ENCODE results near the gene PRKAG2.

Gene PRKAG2

DNA sequence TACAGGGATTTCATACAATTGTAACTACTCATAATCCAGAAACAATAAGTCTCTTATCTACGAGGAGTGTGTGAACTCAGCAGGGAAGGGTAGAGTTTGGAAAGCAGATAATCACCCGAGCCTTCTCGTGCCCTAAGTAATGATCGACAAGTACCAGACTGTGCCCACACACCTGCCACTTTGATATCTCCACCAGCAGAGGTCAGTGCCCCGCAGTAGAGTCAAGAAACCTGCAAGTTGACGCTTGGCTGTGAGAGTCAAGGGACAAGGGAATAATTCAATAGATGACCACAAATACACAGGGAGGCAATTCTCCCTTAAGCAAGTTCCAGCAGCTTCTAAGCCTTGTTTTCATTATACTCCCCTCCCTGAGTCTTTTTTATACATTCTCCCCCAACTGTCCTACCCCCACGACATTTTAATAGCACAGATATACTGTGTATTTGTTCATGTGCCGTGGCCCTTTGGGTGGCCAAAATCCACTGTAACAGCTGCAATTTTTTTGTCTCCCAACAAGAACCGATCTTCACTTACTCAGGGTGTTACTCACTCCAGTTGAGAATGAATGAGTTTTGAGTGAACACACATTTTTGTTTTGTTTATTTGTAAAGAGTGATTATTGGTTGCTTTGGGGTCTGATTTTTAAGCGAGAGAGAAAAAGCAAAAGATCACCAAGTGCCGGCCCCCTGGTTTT lies 250.3 kb downstream of the PRKAG2 start:
- TF ChIP-seq, protein P1, sequence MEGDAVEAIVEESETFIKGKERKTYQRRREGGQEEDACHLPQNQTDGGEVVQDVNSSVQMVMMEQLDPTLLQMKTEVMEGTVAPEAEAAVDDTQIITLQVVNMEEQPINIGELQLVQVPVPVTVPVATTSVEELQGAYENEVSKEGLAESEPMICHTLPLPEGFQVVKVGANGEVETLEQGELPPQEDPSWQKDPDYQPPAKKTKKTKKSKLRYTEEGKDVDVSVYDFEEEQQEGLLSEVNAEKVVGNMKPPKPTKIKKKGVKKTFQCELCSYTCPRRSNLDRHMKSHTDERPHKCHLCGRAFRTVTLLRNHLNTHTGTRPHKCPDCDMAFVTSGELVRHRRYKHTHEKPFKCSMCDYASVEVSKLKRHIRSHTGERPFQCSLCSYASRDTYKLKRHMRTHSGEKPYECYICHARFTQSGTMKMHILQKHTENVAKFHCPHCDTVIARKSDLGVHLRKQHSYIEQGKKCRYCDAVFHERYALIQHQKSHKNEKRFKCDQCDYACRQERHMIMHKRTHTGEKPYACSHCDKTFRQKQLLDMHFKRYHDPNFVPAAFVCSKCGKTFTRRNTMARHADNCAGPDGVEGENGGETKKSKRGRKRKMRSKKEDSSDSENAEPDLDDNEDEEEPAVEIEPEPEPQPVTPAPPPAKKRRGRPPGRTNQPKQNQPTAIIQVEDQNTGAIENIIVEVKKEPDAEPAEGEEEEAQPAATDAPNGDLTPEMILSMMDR (IDR thresholded peaks at IDR 0.05; ENCODE audit: low read depth, low read length, poor library complexity, severe bottlenecking), result peak; percentile 50
- TF ChIP-seq EZH2phosphoT487 (IDR thresholded peaks at IDR 0.05; ENCODE audit: borderline replicate concordance, low read length), result no peak
- H3K27ac ChIP-seq (ENCODE audit: low read depth, low read length), result no peak overlapping the region
- H3K27me3 ChIP-seq (ENCODE audit: control insufficient read depth, low read length), result peaks cover 18% of the 10 kb centered on the region
- H3F3A ChIP-seq (ENCODE audit: control insufficient read depth, insufficient read depth), result peaks cover 7% of the 10 kb centered on the region
- peaks cover 6% of the 10 kb centered on the region; the same call in 1 of the 2 replicates for H4K20me1 ChIP-seq (ENCODE audit: control insufficient read depth, insufficient read depth, low read depth, low read length)
- H3K79me2 ChIP-seq (ENCODE audit: control insufficient read depth, low read length), result no peaks in the 10 kb centered on the region
- no peak overlapping the region for H3K4me3 ChIP-seq (ENCODE audit: low read length)
- no peaks in the 10 kb centered on the region for H3K9me3 ChIP-seq (ENCODE audit: control insufficient read depth, insufficient read depth, low read length)
- H3K4me2 ChIP-seq (ENCODE audit: low read length), result no peak overlapping the region
- H3K36me3 ChIP-seq (ENCODE audit: control insufficient read depth, low read length), result no peaks in the 10 kb centered on the region
- peaks cover 11% of the 10 kb centered on the region for H3K4me1 ChIP-seq (ENCODE audit: control insufficient read depth, low read length)
- no peaks in the 10 kb centered on the region for H3K9me2 ChIP-seq (replicated peaks; ENCODE audit: control insufficient read depth, low read length)

DNA sequence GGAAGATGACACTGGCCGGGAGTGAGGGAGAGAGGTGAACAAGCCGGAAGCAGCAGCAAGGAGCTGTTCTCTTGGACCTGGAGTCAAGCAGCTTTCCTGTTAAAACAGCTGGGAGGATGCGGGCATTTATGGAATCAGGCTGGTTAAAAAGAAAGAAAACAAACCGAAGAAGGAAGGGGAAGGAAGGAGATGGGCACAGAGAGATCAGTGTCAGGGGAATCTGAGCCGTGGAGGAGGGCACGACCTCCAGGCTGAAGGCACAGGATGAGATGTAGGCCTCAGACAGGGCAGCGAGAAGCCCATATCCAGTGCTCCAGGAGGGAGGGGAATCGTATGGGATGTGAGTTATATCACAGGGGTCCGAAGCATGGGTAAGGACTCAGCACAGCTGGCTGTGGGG lies 251.3 kb downstream of the PRKAG2 start:
- Histone ChIP-seq H3K4me3 (ENCODE audit: low read length) (no peak overlapping the region), H3F3A (ENCODE audit: control insufficient read depth, insufficient read depth) (no peaks in the 10 kb centered on the region), H4K20me1 (ENCODE audit: control insufficient read depth, insufficient read depth, low read depth, low read length) (no peaks in the 10 kb centered on the region), H3K79me2 (ENCODE audit: control insufficient read depth, low read length) (no peaks in the 10 kb centered on the region), H3K36me3 (ENCODE audit: control insufficient read depth, low read length) (no peaks in the 10 kb centered on the region), H3K4me1 (ENCODE audit: control insufficient read depth, low read length) (peaks cover under 1% of the 10 kb centered on the region), H3K27me3 (ENCODE audit: control insufficient read depth, low read length) (peaks cover 9% of the 10 kb centered on the region), H3K9me3 (ENCODE audit: control insufficient read depth, insufficient read depth, low read length) (no peaks in the 10 kb centered on the region), H3K9me2 (replicated peaks; ENCODE audit: control insufficient read depth, low read length) (no peaks in the 10 kb centered on the region), H3K27ac (ENCODE audit: low read depth, low read length) (no peak overlapping the region), H3K4me2 (ENCODE audit: low read length) (no peak overlapping the region)
- no peak for TF ChIP-seq EZH2phosphoT487 (IDR thresholded peaks at IDR 0.05; ENCODE audit: borderline replicate concordance, low read length)
- TF ChIP-seq, protein P1 (IDR thresholded peaks at IDR 0.05; ENCODE audit: low read depth, low read length, poor library complexity, severe bottlenecking), result no peak

DNA sequence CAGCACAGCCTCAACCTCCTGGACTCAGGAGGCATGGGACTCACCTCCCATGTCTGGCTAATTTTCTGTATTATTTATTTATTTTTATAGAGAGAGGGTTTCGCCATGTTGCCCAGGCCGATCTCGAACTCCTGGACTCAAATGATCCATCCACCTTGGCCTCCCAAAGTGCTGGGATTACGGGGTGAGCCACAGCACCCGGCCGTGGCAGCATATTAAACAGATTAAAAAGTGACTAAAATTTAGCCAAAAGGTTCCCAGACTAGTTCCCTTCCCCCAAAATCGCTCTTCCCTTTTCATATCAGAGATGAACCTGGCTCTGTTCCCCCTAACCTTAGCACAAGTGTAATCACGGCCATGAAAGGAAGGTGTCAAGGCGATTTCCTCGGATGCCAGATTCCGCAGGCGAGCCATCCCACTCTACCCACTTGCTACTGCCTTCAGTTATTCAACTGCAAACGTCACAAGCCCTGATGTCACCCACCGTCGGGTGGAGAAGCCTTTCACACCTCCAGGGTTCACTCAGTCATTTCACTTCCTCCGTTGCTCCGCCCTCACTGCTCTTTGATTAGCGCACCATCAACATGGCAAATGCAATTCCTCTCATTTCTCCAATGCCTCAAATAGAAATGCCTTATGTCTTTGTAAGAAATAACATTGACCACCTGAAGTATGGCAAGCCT lies 252.5 kb downstream of the PRKAG2 start:
- Histone ChIP-seq H3K9me3 (ENCODE audit: control insufficient read depth, insufficient read depth, low read length) (no peaks in the 10 kb centered on the region), H3K4me1 (ENCODE audit: control insufficient read depth, low read length) (no peaks in the 10 kb centered on the region), H4K20me1 (ENCODE audit: control insufficient read depth, insufficient read depth, low read depth, low read length) (no peaks in the 10 kb centered on the region), H3F3A (ENCODE audit: control insufficient read depth, insufficient read depth) (no peaks in the 10 kb centered on the region), H3K4me2 (ENCODE audit: low read length) (no peak overlapping the region), H3K4me3 (ENCODE audit: low read length) (no peak overlapping the region), H3K27ac (ENCODE audit: low read depth, low read length) (no peak overlapping the region), H3K36me3 (ENCODE audit: control insufficient read depth, low read length) (no peaks in the 10 kb centered on the region), H3K9me2 (replicated peaks; ENCODE audit: control insufficient read depth, low read length) (no peaks in the 10 kb centered on the region), H3K27me3 (ENCODE audit: control insufficient read depth, low read length) (no peaks in the 10 kb centered on the region), H3K79me2 (ENCODE audit: control insufficient read depth, low read length) (no peaks in the 10 kb centered on the region)
- TF ChIP-seq, protein P1 (IDR thresholded peaks at IDR 0.05; ENCODE audit: low read depth, low read length, poor library complexity, severe bottlenecking), result no peak
- TF ChIP-seq EZH2phosphoT487 (IDR thresholded peaks at IDR 0.05; ENCODE audit: borderline replicate concordance, low read length), result no peak

All from DOHH2 (cell line).